ENCODE measurements around the gene PPP1R3E.

- TF ChIP-seq EP300 (IDR thresholded peaks at IDR 0.05) (no peak), POLR2A (IDR thresholded peaks at IDR 0.05) (no peak), POLR2AphosphoS5 (IDR thresholded peaks at IDR 0.05) (no peak)
- TF ChIP-seq, protein P1, sequence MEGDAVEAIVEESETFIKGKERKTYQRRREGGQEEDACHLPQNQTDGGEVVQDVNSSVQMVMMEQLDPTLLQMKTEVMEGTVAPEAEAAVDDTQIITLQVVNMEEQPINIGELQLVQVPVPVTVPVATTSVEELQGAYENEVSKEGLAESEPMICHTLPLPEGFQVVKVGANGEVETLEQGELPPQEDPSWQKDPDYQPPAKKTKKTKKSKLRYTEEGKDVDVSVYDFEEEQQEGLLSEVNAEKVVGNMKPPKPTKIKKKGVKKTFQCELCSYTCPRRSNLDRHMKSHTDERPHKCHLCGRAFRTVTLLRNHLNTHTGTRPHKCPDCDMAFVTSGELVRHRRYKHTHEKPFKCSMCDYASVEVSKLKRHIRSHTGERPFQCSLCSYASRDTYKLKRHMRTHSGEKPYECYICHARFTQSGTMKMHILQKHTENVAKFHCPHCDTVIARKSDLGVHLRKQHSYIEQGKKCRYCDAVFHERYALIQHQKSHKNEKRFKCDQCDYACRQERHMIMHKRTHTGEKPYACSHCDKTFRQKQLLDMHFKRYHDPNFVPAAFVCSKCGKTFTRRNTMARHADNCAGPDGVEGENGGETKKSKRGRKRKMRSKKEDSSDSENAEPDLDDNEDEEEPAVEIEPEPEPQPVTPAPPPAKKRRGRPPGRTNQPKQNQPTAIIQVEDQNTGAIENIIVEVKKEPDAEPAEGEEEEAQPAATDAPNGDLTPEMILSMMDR (IDR thresholded peaks at IDR 0.05) = no peak
Observed at GRCh38 chr14:23335623-23336022, 33.0 kb upstream of the PPP1R3E start.
